Keratinocyte (primary cell): ENCODE data around the gene FOXL3. TPM values are rescaled to one million over a fixed set of nuclear protein-coding genes. Genes with fewer than 3 reads are reported as not detected.

Experiments
- DNase-seq: peaks from one replicate; pipeline ENCODE4 v3.0.0-alpha.2; 2011; ENCODE audit warnings: low read depth, missing footprints, low spot score
- FAIRE-seq: peaks from 2 replicates; lab custom pipeline; 2011; peaks lifted over from hg19 to GRCh38; lab: Jason Lieb, UNC
- H2AFZ ChIP-seq: 2 replicates; pipeline ENCODE4 v1.6.0; 2012; ENCODE audit warnings: low read length, control low read depth, inconsistent platforms; ENCODE audit not compliant: control insufficient read depth
- H3K27ac ChIP-seq: 2 replicates; pipeline ENCODE4 v1.5.1; 2011; ENCODE audit warnings: low read length; ENCODE audit not compliant: control insufficient read depth, insufficient read depth
- H3K27me3 ChIP-seq: 3 replicates; pipeline ENCODE4 v1.6.0; 2011; ENCODE audit warnings: low read length; ENCODE audit not compliant: control insufficient read depth, insufficient read depth; ENCODE audit errors: extremely low read depth
- H3K36me3 ChIP-seq, 2 experiments: 2 replicates in 1 of 2; 3 replicates in 1 of 2; pipeline ENCODE4 v1.5.1; 2011; ENCODE audit warnings: low read length in 2 of 2, mild to moderate bottlenecking in 1 of 2; ENCODE audit not compliant: control insufficient read depth in 2 of 2, insufficient read depth in 2 of 2; ENCODE audit errors: extremely low read depth in 1 of 2
- H3K4me1 ChIP-seq: 3 replicates; pipeline ENCODE4 v1.5.1; 2011; ENCODE audit warnings: low read length; ENCODE audit not compliant: control insufficient read depth, insufficient read depth; ENCODE audit errors: extremely low read depth
- H3K4me2 ChIP-seq: 3 replicates; pipeline ENCODE4 v1.6.0; 2011; ENCODE audit warnings: low read depth, low read length; ENCODE audit not compliant: control insufficient read depth, insufficient read depth; ENCODE audit errors: extremely low read depth
- H3K4me3 ChIP-seq, 3 experiments: fragments of 200-600 bp in 1 of 3; sonication (generic) in 1 of 3; 2 replicates in 2 of 3; 3 replicates in 1 of 3; pipeline ENCODE4 v1.5.1; 2011 to 2016; ENCODE audit warnings: low read length in 3 of 3, mild to moderate bottlenecking in 3 of 3, control low read depth in 2 of 3, inconsistent platforms in 1 of 3, low read depth in 1 of 3, mixed read lengths in 1 of 3, mixed run types in 1 of 3, moderate library complexity in 1 of 3; ENCODE audit not compliant: control insufficient read depth in 2 of 3, insufficient read depth in 2 of 3; ENCODE audit errors: extremely low read depth in 1 of 3
- H3K79me2 ChIP-seq: 2 replicates; pipeline ENCODE4 v1.6.0; 2012; ENCODE audit warnings: low read length; ENCODE audit not compliant: control insufficient read depth, insufficient read depth
- H3K9ac ChIP-seq: 3 replicates; pipeline ENCODE4 v1.6.0; 2011; ENCODE audit warnings: low read length; ENCODE audit not compliant: control insufficient read depth, insufficient read depth; ENCODE audit errors: extremely low read depth
- H3K9me1 ChIP-seq: 3 replicates; pipeline ENCODE4 v1.6.0; 2011; ENCODE audit warnings: low read length; ENCODE audit not compliant: control insufficient read depth, insufficient read depth; ENCODE audit errors: extremely low read depth
- H3K9me3 ChIP-seq: 2 replicates; pipeline ENCODE4 v1.5.1; 2012; ENCODE audit warnings: low read depth, low read length; ENCODE audit not compliant: control insufficient read depth
- H4K20me1 ChIP-seq: 3 replicates; pipeline ENCODE4 v1.6.0; 2011; ENCODE audit warnings: low read length; ENCODE audit not compliant: control insufficient read depth, insufficient read depth; ENCODE audit errors: extremely low read depth
- CTCF ChIP-seq, 3 experiments: IDR thresholded peaks in 1 of 3; conservative IDR thresholded peaks in 1 of 3; optimal IDR thresholded peaks in 1 of 3; 2 replicates in 2 of 3; 3 replicates in 1 of 3; pipeline versions ENCODE3 to v1.5.1; 2011; ENCODE audit warnings: low read length in 3 of 3, mild to moderate bottlenecking in 3 of 3, moderate library complexity in 2 of 3, control low read depth in 1 of 3, inconsistent platforms in 1 of 3; ENCODE audit not compliant: insufficient read depth in 2 of 3; ENCODE audit errors: extremely low read depth in 1 of 3
- EZH2 ChIP-seq: IDR thresholded peaks from one replicate; pipeline ENCODE4 v1.6.1; 2012; ENCODE audit warnings: inconsistent platforms, mild to moderate bottlenecking, low read length, moderate library complexity
- dilution Hi-C: fragments of 300-500 bp; cut with MboI; formaldehyde crosslinking; loops from one replicate; pipeline ENCODE4 v1.7.0; 2020; ENCODE audit warnings: low sequenced_read_pairs; ENCODE audit not compliant: extremely low pct_ligation_motif_present
- polyA plus RNA-seq, 5 experiments: library from polyadenylated mRNA; depleted of rRNA in 3 of 5; stranded (reverse) in 3 of 5; stranded (forward) in 1 of 5; unstranded in 1 of 5; fragments of >200 nt; gene quantifications; 1 replicate in 1 of 5; 2 replicates in 3 of 5; 3 replicates in 1 of 5; pipeline versions ENCODE4 v1.2.1 to v1.2.3, GENCODE V29; 2011 to 2012; ENCODE audit warnings: missing spikeins in 2 of 5, low read depth in 1 of 5, low replicate concordance in 1 of 5

FOXL3 gene
- polyA plus RNA-seq, 1 donor (not counting 4 experiments of a cell fraction or from before 2014, with no cell fraction given): not detected

GRCh38 chr7:323410-323809, 33.4 kb downstream of the FOXL3 start:
- Histone ChIP-seq H2AFZ (no peak overlapping the region), H3K4me3 (no peak overlapping the region), H3K27ac (no peak overlapping the region), H3K9me1 (no peaks in the 10 kb centered on the region), H3K9me3 (peaks cover 2% of the 10 kb centered on the region), H3K4me1 (peaks cover 8% of the 10 kb centered on the region), H3K36me3 (no peaks in the 10 kb centered on the region), H3K79me2 (no peaks in the 10 kb centered on the region), H3K4me2 (no peak overlapping the region), H3K27me3 (peaks cover 32% of the 10 kb centered on the region), H3K9ac (no peak overlapping the region), H4K20me1 (no peaks in the 10 kb centered on the region)
- no peak for TF ChIP-seq CTCF (optimal IDR thresholded peaks at IDR 0.05 in 1 of 3, IDR thresholded peaks at IDR 0.05 in 1 of 3, conservative IDR thresholded peaks at IDR 0.05 in 1 of 3; ENCODE audit: extremely low read depth in 1 of 3, insufficient read depth in 2 of 3, low read length in 3 of 3)
- no peak for TF ChIP-seq EZH2
- FAIRE-seq (no peak), DNase-seq (no peak)
- dilution Hi-C loops: no loop called here

- Histone ChIP-seq H3K9me3 (peaks cover 2% of the 10 kb centered on the region), H3K9ac (no peak overlapping the region), H3K4me2 (no peak overlapping the region), H3K27me3 (peaks cover 26% of the 10 kb centered on the region), H3K79me2 (no peaks in the 10 kb centered on the region), H3K4me1 (peaks cover 4% of the 10 kb centered on the region), H3K9me1 (no peaks in the 10 kb centered on the region), H2AFZ (no peak overlapping the region), H4K20me1 (no peaks in the 10 kb centered on the region), H3K36me3 (no peaks in the 10 kb centered on the region), H3K27ac (no peak overlapping the region), H3K4me3 (no peak overlapping the region)
- dilution Hi-C loops: no loop called here
- TF ChIP-seq EZH2 (no peak), CTCF (optimal IDR thresholded peaks at IDR 0.05 in 1 of 3, IDR thresholded peaks at IDR 0.05 in 1 of 3, conservative IDR thresholded peaks at IDR 0.05 in 1 of 3; ENCODE audit: extremely low read depth in 1 of 3, insufficient read depth in 2 of 3, low read length in 3 of 3) (no peak)
- FAIRE-seq (no peak), DNase-seq (no peak)
These were observed 34.0 kb downstream of the FOXL3 start for GRCh38 chr7:324011-324410.
